Stimulated activated naive B cell treated with anti-CD40 and anti-IgM and Interleukin-4, amounts not matched to agents 10 μg/mL and 1 μg/mL and 100 μg/mL, for 72 hours (primary cell): ENCODE data around the gene RASGRP4.
"Not testable (repeated sequence)": the region's sequence is repeated elsewhere in the genome, so short reads cannot be mapped to it uniquely, and the experiment has no call there.

Experiments used
- ATAC-seq, 2 donors: fragments of 150-1000 bp; cut with Tn5 transposase; replicated peaks; 2 replicates each; pipeline ENCODE4 v1.10.0; 2021; ENCODE audit warnings: moderate library complexity in 1 of 2
- DNase-seq: peaks from one replicate; pipeline ENCODE4 v3.0.0; 2021
- H3K27ac Mint-ChIP-seq: one replicate; pipeline ENCODE4 v1.8.0; 2022; ENCODE audit warnings: mild to moderate bottlenecking, mixed read lengths
- H3K27me3 Mint-ChIP-seq, 2 donors: one replicate each; pipeline ENCODE4 v1.8.0; 2022; ENCODE audit warnings: mixed read lengths in 2 of 2
- H3K36me3 Mint-ChIP-seq, 2 donors: one replicate each; pipeline ENCODE4 v1.8.0; 2022; ENCODE audit warnings: mixed read lengths in 2 of 2, mild to moderate bottlenecking in 1 of 2
- H3K4me1 Mint-ChIP-seq, 2 donors: one replicate each; pipeline ENCODE4 v1.8.0; 2022; ENCODE audit warnings: mixed read lengths in 2 of 2, mild to moderate bottlenecking in 1 of 2
- H3K4me3 Mint-ChIP-seq, 2 donors: one replicate each; pipeline ENCODE4 v1.8.0; 2022; ENCODE audit warnings: mild to moderate bottlenecking in 2 of 2, mixed read lengths in 2 of 2, moderate library complexity in 1 of 2
- H3K9me3 Mint-ChIP-seq, 2 donors: one replicate each; pipeline ENCODE4 v1.8.0; 2022; ENCODE audit warnings: mixed read lengths in 2 of 2, mild to moderate bottlenecking in 1 of 2

The RASGRP4 gene, protein sequence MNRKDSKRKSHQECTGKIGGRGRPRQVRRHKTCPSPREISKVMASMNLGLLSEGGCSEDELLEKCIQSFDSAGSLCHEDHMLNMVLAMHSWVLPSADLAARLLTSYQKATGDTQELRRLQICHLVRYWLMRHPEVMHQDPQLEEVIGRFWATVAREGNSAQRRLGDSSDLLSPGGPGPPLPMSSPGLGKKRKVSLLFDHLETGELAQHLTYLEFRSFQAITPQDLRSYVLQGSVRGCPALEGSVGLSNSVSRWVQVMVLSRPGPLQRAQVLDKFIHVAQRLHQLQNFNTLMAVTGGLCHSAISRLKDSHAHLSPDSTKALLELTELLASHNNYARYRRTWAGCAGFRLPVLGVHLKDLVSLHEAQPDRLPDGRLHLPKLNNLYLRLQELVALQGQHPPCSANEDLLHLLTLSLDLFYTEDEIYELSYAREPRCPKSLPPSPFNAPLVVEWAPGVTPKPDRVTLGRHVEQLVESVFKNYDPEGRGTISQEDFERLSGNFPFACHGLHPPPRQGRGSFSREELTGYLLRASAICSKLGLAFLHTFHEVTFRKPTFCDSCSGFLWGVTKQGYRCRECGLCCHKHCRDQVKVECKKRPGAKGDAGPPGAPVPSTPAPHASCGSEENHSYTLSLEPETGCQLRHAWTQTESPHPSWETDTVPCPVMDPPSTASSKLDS

DNA sequence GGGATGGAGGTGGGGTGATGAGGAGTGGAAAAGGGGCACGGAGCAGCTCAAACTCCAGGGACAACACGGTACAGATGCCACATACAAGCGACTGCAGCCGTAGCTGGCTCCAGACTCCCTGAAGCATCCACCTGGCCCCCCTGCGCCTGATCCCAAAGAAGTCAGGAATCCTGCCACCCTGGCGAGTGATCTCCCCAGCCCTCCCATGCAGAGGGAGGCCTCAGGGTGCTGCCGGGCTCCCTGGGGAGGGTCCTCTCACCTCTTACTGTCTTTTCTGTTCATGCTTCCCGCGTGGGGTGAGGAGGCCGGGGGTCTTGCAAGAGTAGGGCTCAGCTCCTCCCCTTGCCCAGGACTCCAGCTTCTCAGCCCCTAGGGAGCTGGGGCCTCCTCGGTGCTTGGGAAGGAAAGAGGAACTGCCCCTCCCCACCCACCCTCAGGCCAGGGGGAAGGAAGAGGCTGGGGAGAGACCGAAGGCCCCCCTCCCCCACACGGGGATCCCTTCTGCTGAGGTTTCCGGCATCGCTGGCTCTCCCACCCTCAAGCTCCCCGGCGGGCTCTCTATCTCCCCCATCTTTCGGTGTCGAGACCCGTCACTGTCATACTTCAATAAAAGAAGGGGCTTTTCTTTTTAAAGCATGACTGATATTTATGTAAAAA, at the start of gene RASGRP4:
Gene RASGRP4 (minus strand): TSS at position 410 of the 657 bp plus-strand sequence. CDS start 128 bp downstream, at position 282.
- peaks cover 24 to 43% of the 10 kb centered on the region in 2 donors for H3K4me1 Mint-ChIP-seq
- peak; percentile 71 to 74 for ATAC-seq
- no peaks in the 10 kb centered on the region for H3K9me3 Mint-ChIP-seq
- peak within 1 kb of the TSS; percentile 51 to 77 for H3K4me3 Mint-ChIP-seq
- DNase-seq, result peak; percentile 54
- peak within 1 kb of the TSS; percentile 82 for H3K27ac Mint-ChIP-seq
- H3K36me3 Mint-ChIP-seq, result no peaks in the 10 kb centered on the region
- H3K27me3 Mint-ChIP-seq, result peaks cover 0 to 5% of the 10 kb centered on the region in 2 donors

DNA sequence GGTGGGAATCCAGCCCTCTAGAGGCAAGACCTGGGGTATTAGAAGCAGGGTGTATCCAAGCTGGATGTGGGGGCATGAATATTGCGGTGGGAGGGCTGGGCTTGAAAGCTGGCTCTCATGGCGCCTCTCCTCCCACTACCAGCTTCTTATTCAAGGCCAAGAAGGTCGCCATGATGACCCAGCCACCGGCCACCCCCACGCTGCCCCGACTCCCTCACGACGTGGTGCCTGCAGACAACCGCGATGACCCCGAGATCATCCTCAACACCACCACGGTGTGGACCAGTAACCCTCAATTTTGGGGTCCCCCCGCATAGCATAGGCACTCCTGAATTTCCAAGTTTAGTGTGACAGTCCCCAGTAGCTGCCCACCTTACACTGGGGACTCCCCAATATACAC, 49.2 kb upstream of the RASGRP4 start:
- ATAC-seq, result no peak

DNA sequence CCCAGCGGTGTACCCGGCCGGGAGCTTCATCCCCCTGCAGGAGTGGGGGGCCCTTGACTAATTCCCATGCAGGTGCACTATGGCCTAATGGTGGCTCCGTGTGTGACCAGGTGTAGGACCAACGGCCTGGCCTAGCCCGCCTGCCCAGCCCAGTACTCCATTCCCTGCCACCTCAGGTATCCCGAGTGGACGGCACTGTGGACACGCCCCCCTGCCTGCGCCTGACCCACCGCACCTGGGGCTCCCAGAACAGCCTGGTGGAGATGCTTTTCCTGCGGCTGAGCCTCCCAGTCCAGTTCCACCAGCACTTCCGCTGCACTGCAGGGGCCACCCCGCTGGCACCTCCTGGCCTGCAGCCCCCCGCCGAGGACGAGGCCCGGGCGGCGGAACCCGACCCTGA, 47.2 kb upstream of the RASGRP4 start:
- H3K27ac Mint-ChIP-seq, result no peak overlapping the region
- peaks cover 8 to 11% of the 10 kb centered on the region in 2 donors for H3K27me3 Mint-ChIP-seq
- H3K9me3 Mint-ChIP-seq, result no peaks in the 10 kb centered on the region
- no peaks in the 10 kb centered on the region for H3K4me1 Mint-ChIP-seq
- no peaks in the 10 kb centered on the region for H3K36me3 Mint-ChIP-seq
- no peak overlapping the region for H3K4me3 Mint-ChIP-seq
- no peak for ATAC-seq
- no peak for DNase-seq

More for the DNA sequence above, 49.2 kb upstream of the RASGRP4 start:
- Mint-ChIP-seq H3K9me3 (no peaks in the 10 kb centered on the region), H3K4me1 (no peaks in the 10 kb centered on the region), H3K27ac (no peak overlapping the region), H3K27me3 (peaks cover 8 to 14% of the 10 kb centered on the region in 2 donors), H3K4me3 (no peak overlapping the region), H3K36me3 (no peaks in the 10 kb centered on the region)
- DNase-seq, result no peak

DNA sequence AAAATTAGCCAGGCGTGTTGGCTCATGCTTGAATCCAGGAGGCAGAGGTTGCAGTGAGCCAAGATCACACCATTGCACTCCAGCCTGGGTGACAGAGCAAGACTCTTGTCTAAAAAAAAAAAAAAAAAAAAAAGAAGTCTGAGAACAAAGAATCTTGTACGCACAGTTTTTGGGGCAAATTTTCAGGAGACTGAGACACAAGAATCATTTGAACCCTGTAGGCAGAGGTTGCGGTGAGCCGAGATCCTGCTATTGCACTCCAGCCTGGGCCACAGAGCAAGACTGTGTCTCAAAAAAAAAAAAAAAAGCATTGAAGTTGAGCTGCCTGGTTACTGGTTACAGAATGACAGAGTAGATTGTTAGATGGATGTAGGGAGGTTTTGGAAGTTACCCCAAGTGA, 46.7 kb upstream of the RASGRP4 start:
- H3K4me1 Mint-ChIP-seq, H3K9me3 Mint-ChIP-seq, H3K36me3 Mint-ChIP-seq, H3K27ac Mint-ChIP-seq, DNase-seq, H3K4me3 Mint-ChIP-seq, ATAC-seq, H3K27me3 Mint-ChIP-seq: not testable (repeated sequence)

DNA sequence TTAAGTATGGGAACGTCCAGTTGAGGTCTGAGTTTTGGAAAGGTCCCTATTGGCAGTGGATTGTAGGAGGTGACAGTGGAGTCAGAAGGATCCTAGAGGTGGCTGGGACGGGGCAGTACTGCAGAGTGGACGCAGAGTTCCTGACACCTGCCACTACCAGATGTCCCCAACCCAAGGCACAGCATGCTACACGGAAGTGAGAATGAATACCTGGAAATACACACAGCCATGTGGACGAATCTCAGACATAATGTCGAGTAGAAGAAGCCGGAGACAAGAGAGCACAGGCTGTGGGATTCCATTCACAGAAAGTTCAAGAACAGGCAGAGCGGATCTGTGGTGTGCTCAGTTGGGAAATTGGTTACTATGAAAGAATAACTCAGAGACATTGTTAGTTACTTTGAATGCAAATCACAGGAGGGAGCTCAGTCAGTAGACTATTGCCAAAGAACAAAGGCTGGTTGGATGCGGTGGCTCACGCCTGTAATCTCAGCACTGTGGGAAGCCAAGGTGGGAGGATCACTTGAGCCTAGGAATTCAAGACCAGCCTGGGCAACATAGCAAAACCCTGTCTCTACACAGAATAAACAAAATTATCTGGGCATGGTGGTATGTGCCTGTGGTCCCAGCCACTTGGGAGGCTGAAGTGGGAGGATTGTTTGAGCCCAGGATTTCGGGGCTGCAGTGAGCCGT, 44.9 kb upstream of the RASGRP4 start:
- no peaks in the 10 kb centered on the region for H3K4me1 Mint-ChIP-seq
- H3K27ac Mint-ChIP-seq, result no peak overlapping the region
- no peak for DNase-seq

DNA sequence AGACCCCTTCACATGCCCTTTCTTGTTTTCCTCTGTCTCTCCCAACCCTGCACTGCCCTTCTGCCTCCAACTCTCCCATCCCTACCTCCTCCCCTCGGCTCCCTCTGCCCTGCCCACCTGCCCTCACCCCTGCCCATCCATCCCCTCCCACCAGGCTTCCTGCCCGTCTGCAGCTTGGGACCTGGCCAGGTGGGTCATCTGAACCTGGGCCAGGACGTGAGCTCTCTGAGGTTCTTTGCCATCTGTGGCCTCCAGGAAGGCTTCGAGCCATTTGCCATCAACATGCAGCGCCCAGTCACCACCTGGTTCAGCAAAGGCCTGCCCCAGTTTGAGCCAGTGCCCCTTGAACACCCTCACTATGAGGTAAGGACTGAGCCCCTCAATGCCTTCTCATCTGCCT, 43.1 kb upstream of the RASGRP4 start:
- DNase-seq (no peak), ATAC-seq (no peak)
- Mint-ChIP-seq H3K27ac (no peak overlapping the region), H3K27me3 (peaks cover 3 to 15% of the 10 kb centered on the region in 2 donors), H3K4me3 (no peak overlapping the region), H3K9me3 (peaks cover 0 to 2% of the 10 kb centered on the region in 2 donors), H3K36me3 (no peaks in the 10 kb centered on the region), H3K4me1 (no peaks in the 10 kb centered on the region)

More for the DNA sequence above, 44.9 kb upstream of the RASGRP4 start:
- Mint-ChIP-seq H3K4me3 (no peak overlapping the region), H3K9me3 (no peaks in the 10 kb centered on the region), H3K27me3 (peaks cover 3 to 5% of the 10 kb centered on the region in 2 donors), H3K36me3 (no peaks in the 10 kb centered on the region)
- ATAC-seq, result no peak

DNA sequence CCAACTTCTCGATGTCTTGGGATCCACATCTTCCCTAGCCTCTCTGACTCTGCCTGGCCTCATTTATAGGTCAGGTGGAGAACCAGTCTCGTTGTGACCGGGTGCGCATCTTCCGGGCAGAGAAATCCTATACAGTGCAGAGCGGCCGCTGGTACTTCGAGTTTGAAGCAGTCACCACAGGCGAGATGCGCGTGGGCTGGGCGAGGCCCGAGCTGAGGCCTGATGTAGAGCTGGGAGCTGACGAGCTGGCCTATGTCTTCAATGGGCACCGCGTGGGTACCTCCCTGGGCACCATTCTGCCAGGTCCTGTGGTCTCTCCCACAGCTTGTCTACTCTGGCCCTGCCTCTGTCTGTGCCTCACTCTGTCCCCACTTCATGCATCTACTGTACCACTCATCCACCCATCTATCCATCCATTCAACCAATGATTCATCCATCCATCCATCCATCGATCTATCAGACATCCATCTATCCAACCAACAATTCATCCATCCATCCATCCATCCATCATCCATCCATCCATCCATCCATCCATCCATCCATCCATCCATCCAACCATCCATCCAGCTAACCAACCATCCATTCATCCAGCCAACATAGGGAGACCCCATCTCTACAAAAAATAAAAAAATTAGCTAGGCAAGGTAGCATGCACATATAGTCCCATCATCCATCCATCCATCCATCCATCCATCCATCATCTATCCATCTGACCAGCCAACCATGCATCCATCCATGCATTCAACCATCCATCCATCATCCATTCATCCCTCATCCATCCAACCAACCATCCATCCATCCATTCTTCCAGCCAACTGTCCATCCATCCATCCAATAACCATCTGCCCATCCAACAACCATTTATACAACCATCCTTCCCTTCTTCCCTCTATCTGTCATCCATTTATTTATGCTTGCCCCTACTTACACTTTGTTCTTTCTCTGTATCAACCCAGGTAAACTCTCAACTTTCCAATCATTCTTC, 41.8 kb upstream of the RASGRP4 start:
- Mint-ChIP-seq H3K9me3 (peaks cover 0 to 2% of the 10 kb centered on the region in 2 donors), H3K4me1 (no peaks in the 10 kb centered on the region), H3K4me3 (no peak overlapping the region), H3K36me3 (no peaks in the 10 kb centered on the region), H3K27me3 (peaks cover 3 to 22% of the 10 kb centered on the region in 2 donors), H3K27ac (no peak overlapping the region)
- DNase-seq, result no peak
- no peak for ATAC-seq

DNA sequence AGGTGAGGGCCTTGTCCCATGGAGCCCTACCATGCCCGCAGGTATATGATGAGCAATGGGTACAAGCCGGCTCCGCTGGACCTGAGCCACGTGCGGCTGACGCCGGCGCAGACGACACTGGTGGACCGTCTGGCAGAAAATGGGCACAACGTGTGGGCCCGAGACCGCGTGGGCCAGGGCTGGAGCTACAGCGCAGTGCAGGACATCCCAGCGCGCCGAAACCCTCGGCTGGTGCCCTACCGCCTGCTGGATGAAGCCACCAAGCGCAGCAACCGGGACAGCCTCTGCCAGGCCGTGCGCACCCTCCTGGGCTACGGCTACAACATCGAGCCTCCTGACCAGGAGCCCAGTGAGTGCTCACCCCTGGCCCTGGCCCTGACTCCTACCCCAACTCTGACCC, 40.0 kb upstream of the RASGRP4 start:
- Mint-ChIP-seq H3K4me1 (no peaks in the 10 kb centered on the region), H3K4me3 (no peak overlapping the region), H3K27me3 (peaks cover 7 to 22% of the 10 kb centered on the region in 2 donors), H3K9me3 (peaks cover 0 to 2% of the 10 kb centered on the region in 2 donors), H3K36me3 (no peaks in the 10 kb centered on the region), H3K27ac (no peak overlapping the region)
- no peak for ATAC-seq
- no peak for DNase-seq

DNA sequence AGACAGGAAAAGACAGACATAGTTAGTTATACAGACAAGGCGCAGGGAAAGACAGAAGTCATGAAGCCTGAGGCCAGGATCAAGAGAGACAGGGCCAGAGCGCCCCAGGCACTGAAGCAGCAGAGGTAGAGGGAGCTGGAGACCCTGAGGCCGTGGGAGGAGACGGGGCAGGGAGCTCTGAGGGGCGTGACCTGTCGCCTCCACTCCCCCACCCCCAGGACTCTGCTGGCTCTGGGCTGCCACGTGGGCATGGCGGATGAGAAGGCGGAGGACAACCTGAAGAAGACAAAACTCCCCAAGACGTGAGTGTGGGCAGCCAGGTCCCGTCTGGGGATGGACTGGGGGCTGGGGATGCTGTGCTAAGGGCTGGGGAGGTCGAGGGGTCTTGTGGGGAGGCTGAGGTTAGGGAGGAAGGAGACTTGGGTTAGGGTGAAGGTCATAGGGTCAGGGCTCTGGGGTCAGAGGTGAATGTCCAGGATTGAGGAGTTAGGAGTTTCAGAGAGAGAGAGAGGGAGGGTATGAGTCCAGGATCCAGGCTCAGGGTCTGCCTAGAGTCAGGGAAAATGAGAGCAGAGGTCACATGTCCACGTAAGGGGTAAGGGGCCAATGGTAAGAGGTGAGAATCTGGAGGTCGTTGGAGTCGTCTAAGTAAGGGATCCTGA, 38.5 kb upstream of the RASGRP4 start:
- H3K27me3 Mint-ChIP-seq, result peaks cover 5 to 29% of the 10 kb centered on the region in 2 donors
- no peak overlapping the region for H3K27ac Mint-ChIP-seq
- H3K9me3 Mint-ChIP-seq, result peaks cover 0 to 2% of the 10 kb centered on the region in 2 donors
- no peaks in the 10 kb centered on the region for H3K4me1 Mint-ChIP-seq
- H3K36me3 Mint-ChIP-seq, result no peaks in the 10 kb centered on the region
- ATAC-seq, result no peak
- no peak overlapping the region for H3K4me3 Mint-ChIP-seq
- DNase-seq, result no peak

DNA sequence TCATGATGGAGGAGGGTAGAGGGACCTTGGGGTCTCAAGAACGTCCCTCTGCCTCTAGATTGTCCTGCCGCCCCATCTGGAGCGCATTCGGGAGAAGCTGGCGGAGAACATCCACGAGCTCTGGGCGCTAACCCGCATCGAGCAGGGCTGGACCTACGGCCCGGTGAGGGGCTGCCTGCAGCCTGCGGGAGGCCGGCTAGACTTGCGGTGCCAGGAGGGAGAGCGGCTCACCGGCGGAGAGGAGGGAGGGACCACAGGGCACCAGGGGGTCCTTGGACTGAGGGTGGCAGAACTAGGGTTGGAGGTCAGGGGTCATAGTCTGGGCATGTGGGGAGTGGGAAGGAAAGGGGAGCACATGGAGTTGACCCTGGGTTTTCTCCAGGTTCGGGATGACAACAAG, 37.3 kb upstream of the RASGRP4 start:
- Mint-ChIP-seq H3K4me3 (no peak overlapping the region), H3K9me3 (peaks cover 0 to 2% of the 10 kb centered on the region in 2 donors), H3K36me3 (no peaks in the 10 kb centered on the region), H3K27ac (no peak overlapping the region), H3K4me1 (no peaks in the 10 kb centered on the region), H3K27me3 (peaks cover 8 to 39% of the 10 kb centered on the region in 2 donors)
- ATAC-seq (no peak), DNase-seq (no peak)

DNA sequence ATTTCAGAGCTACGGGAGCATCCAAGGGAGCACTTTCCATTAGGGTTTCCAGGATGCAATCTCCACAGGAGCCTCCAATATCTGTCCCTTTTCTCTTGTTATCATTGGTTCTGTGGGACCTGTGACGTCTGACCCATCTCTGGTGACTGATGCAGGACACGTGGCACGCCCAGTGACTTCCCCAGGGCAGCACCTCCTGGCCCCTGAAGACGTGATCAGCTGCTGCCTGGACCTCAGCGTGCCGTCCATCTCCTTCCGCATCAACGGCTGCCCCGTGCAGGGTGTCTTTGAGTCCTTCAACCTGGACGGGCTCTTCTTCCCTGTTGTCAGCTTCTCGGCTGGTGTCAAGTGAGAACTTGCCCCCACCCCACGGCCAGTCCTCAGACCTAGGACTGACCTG, 33.0 kb upstream of the RASGRP4 start:
- no peaks in the 10 kb centered on the region for H3K36me3 Mint-ChIP-seq
- DNase-seq, result no peak
- H3K27me3 Mint-ChIP-seq, result peaks cover 8 to 27% of the 10 kb centered on the region in 2 donors
- no peak overlapping the region for H3K4me3 Mint-ChIP-seq
- no peak overlapping the region for H3K27ac Mint-ChIP-seq
- H3K9me3 Mint-ChIP-seq, result no peaks in the 10 kb centered on the region
- ATAC-seq, result no peak
- H3K4me1 Mint-ChIP-seq, result no peaks in the 10 kb centered on the region

DNA sequence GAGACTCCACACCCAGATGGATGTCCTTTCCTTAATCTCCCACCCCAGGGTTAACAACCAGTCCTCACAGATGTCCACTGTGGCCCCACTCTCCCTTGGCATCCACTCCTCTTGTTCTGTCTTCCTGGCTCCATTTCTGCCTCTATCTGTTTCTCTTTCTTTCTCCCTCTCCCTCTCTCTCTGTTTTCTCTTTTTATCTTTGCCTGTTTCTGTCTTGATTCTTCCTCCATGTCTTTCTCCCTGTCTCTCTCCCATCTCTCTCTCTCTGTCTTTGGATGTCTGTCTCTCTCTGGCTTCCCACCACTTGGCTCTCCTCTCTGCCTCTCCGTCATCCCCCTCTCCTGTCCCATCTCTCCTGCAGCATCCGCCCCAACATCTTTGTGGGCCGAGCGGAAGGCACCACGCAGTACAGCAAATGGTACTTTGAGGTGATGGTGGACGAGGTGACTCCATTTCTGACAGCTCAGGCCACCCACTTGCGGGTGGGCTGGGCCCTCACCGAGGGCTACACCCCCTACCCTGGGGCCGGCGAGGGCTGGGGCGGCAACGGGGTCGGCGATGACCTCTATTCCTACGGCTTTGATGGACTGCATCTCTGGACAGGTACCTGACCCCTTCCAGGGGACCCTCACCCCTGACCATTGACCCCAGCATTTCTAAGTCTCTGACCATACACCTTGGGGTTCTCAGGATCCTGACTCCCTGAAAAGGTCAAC, 31.8 kb upstream of the RASGRP4 start:
- DNase-seq (no peak), ATAC-seq (no peak)
- Mint-ChIP-seq H3K9me3 (no peaks in the 10 kb centered on the region), H3K36me3 (no peaks in the 10 kb centered on the region), H3K4me1 (peaks cover 0 to 2% of the 10 kb centered on the region in 2 donors), H3K27me3 (peaks cover 8 to 22% of the 10 kb centered on the region in 2 donors), H3K27ac (no peak overlapping the region), H3K4me3 (no peak overlapping the region)
